Activated T-helper 1 cell treated with anti-CD3 and anti-CD28 coated beads, Interleukin-12 subunit alpha, Interleukin-12 subunit beta, Interleukin-2, Interleukin-4 antibody, amounts not matched to agents 30 ng/mL and 10 ng/mL and 1 ng/mL, durations not matched to agents 14 hours and 24 hours and 36 hours (primary cell): ENCODE results near the gene GLRA3. TPM values are rescaled to one million over a fixed set of nuclear protein-coding genes. Genes with fewer than 3 reads are reported as not detected.
"Not testable (repeated sequence)": the region's sequence is repeated elsewhere in the genome, so short reads cannot be mapped to it uniquely, and the experiment has no call there.

Source experiments
- DNase-seq: peaks from one replicate; pipeline ENCODE4 v3.0.0; 2021; ENCODE audit warnings: low spot score
- H3K27ac Mint-ChIP-seq: one replicate; pipeline ENCODE4 v1.8.0; 2021; ENCODE audit warnings: mild to moderate bottlenecking, mixed read lengths
- H3K27me3 Mint-ChIP-seq: one replicate; pipeline ENCODE4 v1.8.0; 2022; ENCODE audit warnings: mild to moderate bottlenecking, moderate library complexity, mixed read lengths; ENCODE audit not compliant: insufficient read depth
- H3K36me3 Mint-ChIP-seq: one replicate; pipeline ENCODE4 v1.8.0; 2021; ENCODE audit warnings: low read depth, mixed read lengths
- H3K4me1 Mint-ChIP-seq: one replicate; pipeline ENCODE4 v1.8.0; 2021; ENCODE audit warnings: low read depth, mixed read lengths
- H3K4me3 Mint-ChIP-seq: one replicate; pipeline ENCODE4 v1.8.0; 2021; ENCODE audit warnings: mild to moderate bottlenecking, moderate library complexity, mixed read lengths
- H3K9me3 Mint-ChIP-seq: one replicate; pipeline ENCODE4 v1.8.0; 2021; ENCODE audit warnings: mixed read lengths
- intact Hi-C: fragments of 100-400 bp; cut with micrococcal nuclease; formaldehyde crosslinking; loops from one replicate; pipeline ENCODE4 v1.15.1; 2024
- total RNA-seq: library from RNA; stranded (reverse); gene quantifications from 2 replicates; pipeline ENCODE4 v1.2.3, GENCODE V29; 2022

Gene GLRA3
- total RNA-seq, 1 donor from 2014 or later: not detected

GRCh38 chr4:174789657-174790056 lies 39.4 kb downstream of the GLRA3 start:
- Mint-ChIP-seq H3K4me3 (no peak overlapping the region), H3K36me3 (no peaks in the 10 kb centered on the region), H3K9me3 (no peaks in the 10 kb centered on the region), H3K27me3 (no peaks in the 10 kb centered on the region), H3K4me1 (no peaks in the 10 kb centered on the region), H3K27ac (no peak overlapping the region)
- no peak for DNase-seq
- intact Hi-C loops: no loop called here

- H3K27me3 Mint-ChIP-seq, DNase-seq, intact Hi-C loops, H3K36me3 Mint-ChIP-seq, H3K9me3 Mint-ChIP-seq, H3K4me1 Mint-ChIP-seq, H3K4me3 Mint-ChIP-seq, H3K27ac Mint-ChIP-seq: not testable (repeated sequence)
These were observed 50.6 kb downstream of the GLRA3 start for GRCh38 chr4:174778274-174778986.

DNA sequence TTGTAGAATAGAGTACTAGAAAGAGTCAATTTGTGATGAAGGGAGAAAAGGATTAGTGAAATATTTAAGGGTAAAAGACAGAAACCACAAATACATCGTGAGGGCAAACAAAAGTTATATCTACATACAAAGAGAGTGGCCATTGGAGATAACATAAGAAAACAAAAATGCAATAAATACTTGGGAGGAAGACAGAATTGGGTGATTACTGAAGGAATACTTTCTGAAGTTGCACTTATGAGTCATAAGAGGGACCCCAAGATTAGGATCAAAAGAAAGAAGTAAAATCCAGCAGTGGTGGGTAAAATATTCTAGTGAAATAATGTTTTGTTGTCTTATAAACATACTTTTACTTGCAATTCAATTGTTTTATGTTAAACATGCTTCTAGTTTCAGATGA lies 53.7 kb downstream of the GLRA3 start:
- H3K4me3 Mint-ChIP-seq: no peak overlapping the region
- no peaks in the 10 kb centered on the region for H3K4me1 Mint-ChIP-seq
- H3K27me3 Mint-ChIP-seq: no peaks in the 10 kb centered on the region
- H3K9me3 Mint-ChIP-seq: peaks cover 3% of the 10 kb centered on the region
- no peak for DNase-seq
- no peaks in the 10 kb centered on the region for H3K36me3 Mint-ChIP-seq
- intact Hi-C loops: no loop called here
- no peak overlapping the region for H3K27ac Mint-ChIP-seq

DNA sequence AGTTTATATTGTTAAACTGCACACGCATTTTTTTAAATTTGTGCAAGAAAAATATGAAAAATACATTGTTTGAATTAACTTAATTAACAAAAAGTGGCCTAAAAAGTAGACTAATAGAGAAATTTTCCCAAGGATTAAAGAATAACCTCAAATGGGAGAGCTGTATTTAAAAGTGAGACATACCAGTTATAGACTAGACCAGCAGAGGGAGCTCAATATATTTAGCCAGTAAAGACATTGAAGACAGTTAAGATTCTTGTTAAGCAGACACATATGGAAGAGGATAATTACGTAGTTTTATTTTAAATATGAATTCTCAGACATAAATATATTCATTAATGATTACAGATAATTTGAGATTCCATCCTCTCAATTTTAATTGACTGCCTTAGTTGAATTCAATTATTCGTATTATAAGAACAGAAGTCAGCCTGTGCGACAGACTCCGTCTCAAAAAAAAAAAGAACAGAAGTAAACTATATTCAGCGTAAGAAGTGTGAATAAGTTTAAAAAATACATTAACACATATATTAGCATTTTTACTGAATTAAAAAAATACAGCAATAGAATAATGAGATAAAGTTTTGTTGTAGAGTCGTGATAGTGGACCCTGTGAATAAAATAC lies 64.8 kb downstream of the GLRA3 start:
- Mint-ChIP-seq H3K36me3 (no peaks in the 10 kb centered on the region), H3K4me1 (no peaks in the 10 kb centered on the region), H3K27me3 (no peaks in the 10 kb centered on the region), H3K9me3 (no peaks in the 10 kb centered on the region), H3K27ac (no peak overlapping the region), H3K4me3 (no peak overlapping the region)
- intact Hi-C loops: loop anchor here (10.0 kb wide), 2 partner anchors 771 to 1581 kb away; no protein-coding TSS in a partner anchor
- no peak for DNase-seq

DNA sequence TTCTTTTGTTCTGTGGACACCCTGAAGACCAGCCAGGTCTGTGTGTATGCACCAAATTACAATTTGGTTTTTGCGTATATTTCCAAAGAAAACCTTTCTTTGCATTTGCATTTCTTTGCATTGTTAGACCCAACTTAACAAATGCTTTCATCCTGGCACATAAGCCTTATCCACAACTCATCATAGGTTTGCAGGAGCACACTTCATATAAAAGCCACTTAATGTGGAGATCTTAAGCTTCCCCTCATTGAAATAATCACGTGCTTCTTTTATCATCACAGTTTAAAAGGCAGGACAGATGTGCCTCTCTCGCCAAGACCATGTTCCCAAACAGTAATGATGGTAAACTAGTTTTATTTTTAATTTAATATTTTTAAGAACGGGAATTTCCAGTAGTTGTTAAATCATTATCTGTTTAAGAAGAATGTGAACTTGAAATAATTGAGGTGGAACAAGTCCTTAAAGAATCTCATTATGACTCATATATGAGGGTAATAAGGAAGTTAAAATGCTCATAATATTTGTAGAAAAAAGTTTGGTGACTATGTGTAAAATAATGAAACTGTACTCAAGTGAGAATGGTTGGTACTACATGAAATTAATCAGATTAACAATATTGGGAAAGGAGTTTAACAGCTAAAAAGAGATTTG lies 65.5 kb downstream of the GLRA3 start:
- Mint-ChIP-seq H3K36me3 (no peaks in the 10 kb centered on the region), H3K4me1 (no peaks in the 10 kb centered on the region), H3K9me3 (no peaks in the 10 kb centered on the region), H3K4me3 (no peak overlapping the region), H3K27me3 (no peaks in the 10 kb centered on the region), H3K27ac (no peak overlapping the region)
- intact Hi-C loops: loop anchor here (10.0 kb wide), 2 partner anchors 771 to 1581 kb away; no protein-coding TSS in a partner anchor
- DNase-seq: no peak

DNA sequence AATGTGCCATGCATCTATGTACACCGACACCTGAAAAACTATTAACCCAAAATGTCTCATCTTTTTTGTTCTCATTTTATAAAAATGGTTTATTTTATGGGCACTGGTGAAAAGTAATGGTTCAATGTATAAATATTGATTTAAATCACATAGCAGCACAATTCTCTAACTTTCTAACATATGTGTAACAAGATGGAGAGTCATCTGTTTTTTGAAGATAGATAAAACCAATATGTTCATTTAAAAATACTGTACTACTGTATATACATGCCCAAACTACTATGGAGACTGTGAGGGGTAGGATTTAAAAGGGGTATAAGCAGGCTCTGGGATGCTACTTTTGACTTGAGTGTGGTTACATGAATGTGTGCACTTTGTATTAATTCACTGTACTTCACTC lies 67.6 kb downstream of the GLRA3 start:
- DNase-seq: no peak
- no peaks in the 10 kb centered on the region for H3K36me3 Mint-ChIP-seq
- no peaks in the 10 kb centered on the region for H3K4me1 Mint-ChIP-seq
- intact Hi-C loops: loop anchor here (10.0 kb wide), 2 partner anchors 773 to 1583 kb away; no protein-coding TSS in a partner anchor
- no peak overlapping the region for H3K4me3 Mint-ChIP-seq
- no peaks in the 10 kb centered on the region for H3K27me3 Mint-ChIP-seq
- no peak overlapping the region for H3K27ac Mint-ChIP-seq
- no peaks in the 10 kb centered on the region for H3K9me3 Mint-ChIP-seq

DNA sequence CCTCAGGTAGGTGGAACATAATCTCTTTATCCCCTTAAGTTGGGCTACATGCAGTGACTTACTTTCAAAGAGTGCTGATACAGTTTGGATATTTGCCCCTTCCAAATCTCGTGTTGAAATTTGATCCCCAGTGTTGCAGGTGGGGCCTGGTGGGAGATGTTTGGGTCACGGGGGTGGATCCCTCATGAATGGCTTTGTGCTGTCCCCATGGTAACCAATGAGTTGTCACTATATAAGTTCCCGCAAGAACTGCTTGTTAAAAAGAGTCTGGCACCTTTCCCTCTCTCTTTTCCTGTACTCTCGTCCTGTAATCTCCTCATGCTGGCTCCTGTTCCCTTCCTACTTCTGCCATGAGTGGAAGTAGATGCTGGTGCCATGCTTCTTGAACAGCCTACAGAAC lies 71.3 kb downstream of the GLRA3 start:
- intact Hi-C loops: no loop called here
- no peaks in the 10 kb centered on the region for H3K9me3 Mint-ChIP-seq
- no peak overlapping the region for H3K27ac Mint-ChIP-seq
- no peak for DNase-seq
- H3K4me3 Mint-ChIP-seq: no peak overlapping the region
- H3K36me3 Mint-ChIP-seq: no peaks in the 10 kb centered on the region
- H3K4me1 Mint-ChIP-seq: no peaks in the 10 kb centered on the region
- H3K27me3 Mint-ChIP-seq: no peaks in the 10 kb centered on the region

GRCh38 chr4:174753021-174753420 lies 76.0 kb downstream of the GLRA3 start:
- no peak for DNase-seq
- Mint-ChIP-seq H3K27me3 (no peaks in the 10 kb centered on the region), H3K4me1 (no peaks in the 10 kb centered on the region), H3K27ac (no peak overlapping the region), H3K36me3 (no peaks in the 10 kb centered on the region), H3K9me3 (no peaks in the 10 kb centered on the region), H3K4me3 (no peak overlapping the region)
- intact Hi-C loops: no loop called here

DNA sequence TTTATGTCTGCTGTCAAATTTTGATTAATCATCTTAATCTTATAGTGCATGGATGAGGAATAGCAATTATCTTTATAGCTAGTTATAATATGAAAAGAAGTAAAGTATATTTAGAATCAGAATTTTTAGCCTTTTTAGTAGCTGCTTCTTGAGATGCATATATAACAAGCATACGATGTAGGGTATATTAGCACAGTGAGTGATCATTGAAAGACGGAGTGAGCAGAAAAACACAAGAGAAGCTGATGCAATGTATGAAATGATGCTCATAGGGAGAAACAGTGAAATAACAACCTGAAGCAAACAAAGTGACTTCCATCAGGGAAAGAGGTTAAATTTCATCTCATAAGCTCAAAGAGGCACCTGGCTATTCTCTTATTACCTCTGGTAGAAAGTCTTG lies 77.0 kb downstream of the GLRA3 start:
- Mint-ChIP-seq H3K4me3 (no peak overlapping the region), H3K4me1 (no peaks in the 10 kb centered on the region), H3K9me3 (no peaks in the 10 kb centered on the region), H3K27me3 (no peaks in the 10 kb centered on the region), H3K27ac (no peak overlapping the region), H3K36me3 (no peaks in the 10 kb centered on the region)
- DNase-seq: no peak
- intact Hi-C loops: no loop called here

- intact Hi-C loops: no loop called here
- Mint-ChIP-seq H3K27ac (no peak overlapping the region), H3K27me3 (no peaks in the 10 kb centered on the region), H3K4me1 (no peaks in the 10 kb centered on the region), H3K4me3 (no peak overlapping the region), H3K9me3 (no peaks in the 10 kb centered on the region), H3K36me3 (no peaks in the 10 kb centered on the region)
- no peak for DNase-seq
These were observed 80.0 kb downstream of the GLRA3 start for GRCh38 chr4:174749091-174749490.

- no peaks in the 10 kb centered on the region for H3K36me3 Mint-ChIP-seq
- H3K4me3 Mint-ChIP-seq: no peak overlapping the region
- no peaks in the 10 kb centered on the region for H3K27me3 Mint-ChIP-seq
- no peaks in the 10 kb centered on the region for H3K4me1 Mint-ChIP-seq
- no peak overlapping the region for H3K27ac Mint-ChIP-seq
- no peak for DNase-seq
- H3K9me3 Mint-ChIP-seq: no peaks in the 10 kb centered on the region
- intact Hi-C loops: no loop called here
These were observed 82.3 kb downstream of the GLRA3 start for GRCh38 chr4:174746710-174747109.

- no peak for DNase-seq
- Mint-ChIP-seq H3K4me1 (no peaks in the 10 kb centered on the region), H3K27me3 (no peaks in the 10 kb centered on the region), H3K9me3 (no peaks in the 10 kb centered on the region), H3K27ac (no peak overlapping the region), H3K4me3 (no peak overlapping the region), H3K36me3 (no peaks in the 10 kb centered on the region)
- intact Hi-C loops: no loop called here
These were observed 86.5 kb downstream of the GLRA3 start for GRCh38 chr4:174742561-174742960.

DNA sequence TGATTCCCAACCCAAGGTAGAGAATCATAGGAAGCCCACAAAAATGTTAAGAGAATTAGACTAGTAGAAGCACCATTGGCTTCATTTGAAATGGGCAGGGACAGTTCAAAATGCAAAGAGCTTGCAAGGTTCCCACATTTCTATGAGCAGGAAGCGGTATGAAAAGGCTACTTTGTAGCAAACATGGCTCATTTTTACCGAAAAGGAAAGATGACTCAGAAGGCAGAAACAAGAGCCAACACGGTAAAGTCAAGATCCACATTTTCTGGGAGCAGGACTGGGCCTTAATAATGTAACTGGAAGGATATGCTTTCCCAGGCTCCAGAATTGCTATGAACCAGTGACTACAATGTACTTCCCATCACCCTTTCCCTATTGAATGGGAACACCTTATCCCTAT lies 89.5 kb downstream of the GLRA3 start:
- intact Hi-C loops: no loop called here
- no peaks in the 10 kb centered on the region for H3K36me3 Mint-ChIP-seq

More for the DNA sequence above, 89.5 kb downstream of the GLRA3 start:
- Mint-ChIP-seq H3K4me3 (no peak overlapping the region), H3K27me3 (no peaks in the 10 kb centered on the region), H3K9me3 (no peaks in the 10 kb centered on the region), H3K27ac (no peak overlapping the region), H3K4me1 (no peaks in the 10 kb centered on the region)
- no peak for DNase-seq
